ENCODE measurements around the gene MLH1. TPM values are rescaled to one million over a fixed set of nuclear protein-coding genes. Genes with fewer than 3 reads are reported as not detected.

The MLH1 gene
- total RNA-seq, 2 experiments from 2014 or later = 94.2 to 102 TPM

GRCh38 chr3:36957862-36958686, 35.2 kb upstream of the MLH1 start:
- peak overlapping the region; percentile 30 for H3K4me3 ChIP-seq (ENCODE audit: low read depth, low read length, poor library complexity, severe bottlenecking)
- BruUV-seq (replicated peaks) = no TSS peak
- H3K9me2 ChIP-seq (ENCODE audit: insufficient read depth, low read length) = no peaks in the 10 kb centered on the region
- H3K9me3 ChIP-seq (ENCODE audit: low read length) = no peaks in the 10 kb centered on the region
- intact Hi-C loops (cut with micrococcal nuclease; ENCODE audit: unreplicated experiment) = loop anchor here (1.0 to 2.0 kb wide), 5 partner anchors 33 to 229 kb away; no protein-coding TSS in a partner anchor
- peak overlapping the region; percentile 66 for H3K4me2 ChIP-seq (ENCODE audit: low read length)
- H2AFZ ChIP-seq (ENCODE audit: low read length) = peak overlapping the region; percentile 90
- CTCF ChIA-PET (ENCODE audit: unreplicated experiment) = interaction anchor here (0.8 to 2.6 kb wide), 12 partner anchors 12 to 200 kb away, joined by 3 to 14 read pairs (median 4); partner anchors contain the start of genes EPM2AIP1, MLH1 and TRANK1
- POLR2A ChIA-PET = interaction anchor here (0.6 to 2.2 kb wide), 14 partner anchors 8 to 255 kb away, joined by 3 to 11 read pairs (median 6); partner anchors contain the start of gene TRANK1
- DNase-seq (ENCODE audit: low spot score) = no peak
- H3K79me2 ChIP-seq (ENCODE audit: insufficient read depth, low read depth, low read length) = no peaks in the 10 kb centered on the region
- TF ChIP-seq CTCF (conservative IDR thresholded peaks at IDR 0.05; ENCODE audit: low read length) (no peak), EZH2phosphoT487 (IDR thresholded peaks at IDR 0.05; ENCODE audit: borderline replicate concordance, low read depth, low read length) (no peak)
- no peaks in the 10 kb centered on the region for H3K36me3 ChIP-seq (ENCODE audit: insufficient read depth, low read length)
- no peak overlapping the region for H3K27ac ChIP-seq (ENCODE audit: low read depth, low read length, poor library complexity, severe bottlenecking)
- H3K4me1 ChIP-seq (ENCODE audit: insufficient read depth, low read length, poor library complexity, severe bottlenecking) = peaks cover 14% of the 10 kb centered on the region
- no peaks in the 10 kb centered on the region for H4K20me1 ChIP-seq (ENCODE audit: insufficient read depth, low read length)

GRCh38 chr3:36959821-36960220, 33.5 kb upstream of the MLH1 start:
- Histone ChIP-seq H3K4me3 (ENCODE audit: low read depth, low read length, poor library complexity, severe bottlenecking) (no peak overlapping the region), H3K9me2 (ENCODE audit: insufficient read depth, low read length) (no peaks in the 10 kb centered on the region), H3K4me2 (ENCODE audit: low read length) (no peak overlapping the region), H3K27ac (ENCODE audit: low read depth, low read length, poor library complexity, severe bottlenecking) (no peak overlapping the region), H3K4me1 (ENCODE audit: insufficient read depth, low read length, poor library complexity, severe bottlenecking) (peaks cover 19% of the 10 kb centered on the region), H4K20me1 (ENCODE audit: insufficient read depth, low read length) (no peaks in the 10 kb centered on the region), H3K36me3 (ENCODE audit: insufficient read depth, low read length) (no peaks in the 10 kb centered on the region), H3K79me2 (ENCODE audit: insufficient read depth, low read depth, low read length) (no peaks in the 10 kb centered on the region), H2AFZ (ENCODE audit: low read length) (no peak overlapping the region), H3K9me3 (ENCODE audit: low read length) (no peaks in the 10 kb centered on the region)
- TF ChIP-seq CTCF (conservative IDR thresholded peaks at IDR 0.05; ENCODE audit: low read length) (no peak), EZH2phosphoT487 (IDR thresholded peaks at IDR 0.05; ENCODE audit: borderline replicate concordance, low read depth, low read length) (no peak)
- ChIA-PET CTCF (ENCODE audit: unreplicated experiment) (interaction anchor here (1.7 kb wide), 1 partner anchor 93 kb away, joined by 6 read pairs; no protein-coding TSS in a partner anchor), POLR2A (interaction anchor here (0.6 to 2.2 kb wide), 12 partner anchors 10 to 286 kb away, joined by 3 to 10 read pairs (median 6); partner anchors contain the start of genes EPM2AIP1 and MLH1)
- no peak for DNase-seq (ENCODE audit: low spot score)
- BruUV-seq (replicated peaks) = no TSS peak
- intact Hi-C loops (cut with micrococcal nuclease; ENCODE audit: unreplicated experiment) = loop anchor here (2.0 kb wide), 2 partner anchors 91 to 231 kb away; no protein-coding TSS in a partner anchor
